Mesenchymal stem cell (in vitro differentiated cells and primary cell): Measurements from ENCODE around the gene RYR1.

Experiments
- DNase-seq: peaks from one replicate; pipeline ENCODE4 v3.0.0-alpha.2; 2013
- H2AFZ ChIP-seq: one replicate; pipeline ENCODE4 v1.6.1; 2013; ENCODE audit warnings: low read depth, mild to moderate bottlenecking, control low read depth, inconsistent platforms, low read length, moderate library complexity
- H2AK5ac ChIP-seq: 2 replicates; pipeline ENCODE4 v1.6.1; 2013; ENCODE audit warnings: low read length, moderate library complexity, mild to moderate bottlenecking, inconsistent platforms; ENCODE audit not compliant: severe bottlenecking
- H2BK120ac ChIP-seq: one replicate; pipeline ENCODE4 v1.6.1; 2013; ENCODE audit warnings: low read depth, mild to moderate bottlenecking, inconsistent platforms, low read length, moderate library complexity
- H2BK12ac ChIP-seq, 2 experiments: one replicate each; pipeline ENCODE4 v1.6.1; 2013; ENCODE audit warnings: inconsistent platforms in 2 of 2, low read length in 2 of 2, mild to moderate bottlenecking in 2 of 2, moderate library complexity in 2 of 2, control low read depth in 1 of 2
- H2BK15ac ChIP-seq: one replicate; pipeline ENCODE4 v1.6.1; 2013; ENCODE audit warnings: mild to moderate bottlenecking, low read depth, inconsistent platforms; ENCODE audit not compliant: poor library complexity, severe bottlenecking
- H2BK5ac ChIP-seq: 2 replicates; pipeline ENCODE4 v1.6.1; 2013; ENCODE audit warnings: low read depth, mild to moderate bottlenecking, low read length, control low read depth, inconsistent platforms; ENCODE audit not compliant: poor library complexity, severe bottlenecking
- H3K14ac ChIP-seq, 2 experiments: one replicate each; pipeline ENCODE4 v1.6.1; 2013; ENCODE audit warnings: inconsistent platforms in 2 of 2, low read length in 2 of 2, control low read depth in 1 of 2, mild to moderate bottlenecking in 1 of 2, moderate library complexity in 1 of 2
- H3K18ac ChIP-seq, 2 experiments: one replicate each; pipeline ENCODE4 v1.6.1; 2013; ENCODE audit warnings: inconsistent platforms in 2 of 2, low read length in 2 of 2, control low read depth in 1 of 2, low read depth in 1 of 2, mild to moderate bottlenecking in 1 of 2
- H3K23ac ChIP-seq, 2 experiments: one replicate each; pipeline ENCODE4 v1.6.1; 2013; ENCODE audit warnings: inconsistent platforms in 2 of 2, low read length in 2 of 2, mild to moderate bottlenecking in 2 of 2, moderate library complexity in 2 of 2, control low read depth in 1 of 2
- H3K27ac ChIP-seq: 2 replicates; pipeline ENCODE4 v1.5.1; 2013; ENCODE audit warnings: mild to moderate bottlenecking, moderate library complexity, low read length, control low read depth, inconsistent platforms; ENCODE audit not compliant: poor library complexity, severe bottlenecking
- H3K27me3 ChIP-seq, 2 experiments: 2 replicates each; pipeline versions ENCODE4 v1.6.1 to v1.7.0; 2013; ENCODE audit warnings: low read length in 2 of 2, mild to moderate bottlenecking in 2 of 2, moderate library complexity in 2 of 2, control low read depth in 1 of 2, inconsistent platforms in 1 of 2; ENCODE audit not compliant: control insufficient read depth in 1 of 2, insufficient read depth in 1 of 2
- H3K36me3 ChIP-seq, 2 experiments: 2 replicates each; pipeline versions ENCODE4 v1.6.1 to v1.7.0; 2013; ENCODE audit warnings: low read length in 2 of 2, control low read depth in 1 of 2, inconsistent platforms in 1 of 2, low read depth in 1 of 2, mild to moderate bottlenecking in 1 of 2; ENCODE audit not compliant: insufficient read depth in 2 of 2, control insufficient read depth in 1 of 2
- H3K4ac ChIP-seq, 2 experiments: one replicate each; pipeline ENCODE4 v1.6.1; 2013; ENCODE audit warnings: inconsistent platforms in 2 of 2, low read length in 2 of 2, mild to moderate bottlenecking in 2 of 2, moderate library complexity in 2 of 2, control low read depth in 1 of 2, low read depth in 1 of 2
- H3K4me1 ChIP-seq: 2 replicates; pipeline ENCODE4 v1.6.1; 2013; ENCODE audit warnings: low read depth, low read length, control low read depth; ENCODE audit not compliant: control insufficient read depth, insufficient read depth
- H3K4me2 ChIP-seq: 2 replicates; pipeline ENCODE4 v1.6.1; 2013; ENCODE audit warnings: low read length, mild to moderate bottlenecking, inconsistent platforms; ENCODE audit not compliant: poor library complexity, severe bottlenecking
- H3K4me3 ChIP-seq, 2 experiments: 2 replicates each; pipeline versions ENCODE4 v1.5.1 to v1.7.0; 2013; ENCODE audit warnings: low read length in 2 of 2, mild to moderate bottlenecking in 2 of 2, control low read depth in 1 of 2, low read depth in 1 of 2; ENCODE audit not compliant: insufficient read depth in 1 of 2
- H3K79me1 ChIP-seq: replicated peaks from 2 replicates; pipeline ENCODE4 v1.6.1; 2013; ENCODE audit warnings: mild to moderate bottlenecking, control low read depth, low read length, inconsistent platforms; ENCODE audit not compliant: poor library complexity, severe bottlenecking
- H3K9ac ChIP-seq: 2 replicates; pipeline ENCODE4 v1.7.0; 2013; ENCODE audit warnings: mild to moderate bottlenecking, low read length, moderate library complexity
- H3K9me3 ChIP-seq: 2 replicates; pipeline ENCODE4 v1.7.0; 2013; ENCODE audit warnings: mild to moderate bottlenecking, low read length; ENCODE audit not compliant: control insufficient read depth
- H4K8ac ChIP-seq: one replicate; pipeline ENCODE4 v1.6.1; 2013; ENCODE audit warnings: inconsistent platforms, mild to moderate bottlenecking, low read length, moderate library complexity
- H4K91ac ChIP-seq: one replicate; pipeline ENCODE4 v1.6.1; 2013; ENCODE audit warnings: mild to moderate bottlenecking, low read length, inconsistent platforms
- WGBS: methylation state at CpG from one replicate; pipeline ENCODE4 v1.1.7; 2013; ENCODE audit warnings: mixed read lengths; 5-methylcytosine and 5-hydroxymethylcytosine counted together

RYR1 gene

DNA sequence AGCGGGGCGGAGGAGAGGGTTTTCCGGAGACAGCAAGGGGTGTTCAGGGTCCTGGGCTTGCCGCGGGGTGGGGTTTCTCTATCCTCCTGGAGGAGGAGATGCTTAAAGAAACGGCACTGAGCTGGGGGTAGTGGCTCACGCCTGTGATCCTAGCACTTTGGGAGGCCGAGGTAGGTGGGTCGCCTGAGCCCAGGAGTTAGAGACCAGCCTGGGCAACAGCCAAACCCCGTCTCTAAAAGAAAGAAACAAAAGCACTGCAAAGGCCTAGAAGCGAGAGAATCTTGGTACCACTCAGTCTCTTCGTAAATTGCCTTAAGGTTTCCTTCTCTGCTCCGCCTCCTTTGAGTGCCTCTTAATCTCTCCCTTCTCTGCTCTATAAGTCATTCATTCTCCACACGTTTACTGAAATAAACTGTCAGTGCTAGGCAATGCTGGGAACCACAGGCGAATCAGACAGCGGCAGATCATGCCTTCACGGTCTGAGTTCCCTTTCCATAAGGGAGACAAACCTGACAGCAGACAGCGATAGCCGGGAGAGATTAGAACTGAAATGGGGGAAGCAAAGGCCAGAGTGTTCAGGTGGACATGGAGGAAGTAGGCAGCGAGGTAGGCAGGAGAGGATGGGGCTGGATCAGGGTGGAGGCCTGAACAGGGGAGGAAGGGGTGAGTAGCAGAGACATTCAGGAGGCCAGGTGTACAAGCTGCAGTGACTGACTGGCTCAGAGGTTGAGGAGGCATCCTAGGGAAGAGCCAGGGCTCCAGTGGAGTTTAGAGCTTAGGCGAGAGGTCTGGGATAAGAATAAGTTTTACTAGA lies 186.1 kb downstream of the RYR1 start:
- no peak overlapping the region for H2BK5ac ChIP-seq
- peaks cover 17% of the 10 kb centered on the region for H3K4me1 ChIP-seq
- 22% methylated on average over 20 of the region's 21 CpGs for WGBS
- peaks cover 31 to 39% of the 10 kb centered on the region in 2 experiments for H3K36me3 ChIP-seq
- peak overlapping the region; percentile 94 to 97 for H3K4me3 ChIP-seq
- H2AK5ac ChIP-seq: peak overlapping the region; percentile 30
- no peak for DNase-seq
- H4K91ac ChIP-seq: peak overlapping the region; percentile 64
- H3K27me3 ChIP-seq: no peaks in the 10 kb centered on the region
- H3K27ac ChIP-seq: peak overlapping the region; percentile 60
- no peak overlapping the region for H3K14ac ChIP-seq
- H2BK15ac ChIP-seq: no peak overlapping the region
- H3K18ac ChIP-seq: peak overlapping the region; percentile 81 to 92
- H2AFZ ChIP-seq: peak overlapping the region; percentile 54
- H3K9me3 ChIP-seq: no peaks in the 10 kb centered on the region
- peak overlapping the region; percentile 71 for H2BK120ac ChIP-seq
- H3K79me1 ChIP-seq: peaks cover 21% of the 10 kb centered on the region
- H2BK12ac ChIP-seq: peak overlapping the region in 1 of 2 experiments; percentile 7
- H3K23ac ChIP-seq: no peak overlapping the region
- peak overlapping the region; percentile 96 for H3K9ac ChIP-seq
- peak overlapping the region; percentile 64 to 94 for H3K4ac ChIP-seq
- peak overlapping the region; percentile 67 for H3K4me2 ChIP-seq
- peak overlapping the region; percentile 92 for H4K8ac ChIP-seq

DNA sequence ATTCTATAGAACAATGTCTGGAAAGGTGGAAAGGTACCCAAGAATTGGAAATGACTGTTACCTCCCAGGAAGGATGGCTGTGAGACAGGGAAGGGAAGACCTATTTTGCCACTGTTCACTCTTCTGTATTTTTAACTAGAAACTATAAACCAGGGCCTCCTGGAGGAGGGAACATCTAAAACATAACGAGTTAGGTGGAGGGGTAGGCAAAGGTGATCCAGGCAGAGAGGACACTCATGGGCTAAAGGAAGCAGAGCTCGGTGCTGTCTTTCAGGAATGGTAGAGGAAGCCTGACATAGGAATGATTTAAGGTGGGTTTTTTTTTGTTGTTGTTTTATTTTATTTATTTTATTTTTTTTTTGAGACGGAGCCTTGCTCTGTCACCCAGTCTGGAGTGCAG lies 191.3 kb downstream of the RYR1 start:
- Histone ChIP-seq H3K4ac (no peak overlapping the region), H3K36me3 (peaks cover 80 to 89% of the 10 kb centered on the region in 2 experiments), H2AK5ac (no peak overlapping the region), H3K23ac (no peak overlapping the region), H2BK15ac (no peak overlapping the region), H2BK5ac (no peak overlapping the region), H3K27me3 (no peaks in the 10 kb centered on the region), H3K4me1 (peaks cover 7% of the 10 kb centered on the region), H3K4me2 (no peak overlapping the region), H4K8ac (no peak overlapping the region), H2BK120ac (no peak overlapping the region), H2BK12ac (no peak overlapping the region), H3K9me3 (no peaks in the 10 kb centered on the region), H2AFZ (no peak overlapping the region), H3K4me3 (no peak overlapping the region), H3K18ac (no peak overlapping the region), H3K79me1 (peaks cover 41% of the 10 kb centered on the region), H3K14ac (no peak overlapping the region), H3K9ac (no peak overlapping the region), H3K27ac (no peak overlapping the region), H4K91ac (no peak overlapping the region)
- WGBS: 93% methylated on average over 3 of the region's 3 CpGs
- DNase-seq: no peak

DNA sequence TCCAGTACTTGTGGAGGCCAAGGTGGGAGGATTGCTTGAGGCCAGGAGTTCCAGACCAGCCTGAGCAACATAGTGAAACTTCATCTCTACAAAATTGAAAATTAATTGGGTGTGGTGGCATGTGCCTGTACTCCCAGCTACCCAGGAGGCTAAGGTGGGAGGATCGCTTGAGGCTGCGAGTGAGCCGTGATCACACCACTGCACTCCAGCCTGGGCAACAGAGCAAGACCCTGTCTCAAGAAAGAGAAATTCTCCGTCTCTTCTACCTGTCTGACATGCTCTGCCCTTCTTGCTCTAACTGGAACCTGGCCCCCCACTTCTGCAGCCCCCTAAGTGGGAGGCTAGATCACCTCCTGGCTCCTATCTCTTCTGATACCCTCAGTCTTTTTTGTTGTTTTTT lies 192.9 kb downstream of the RYR1 start:
- Histone ChIP-seq H2AFZ (no peak overlapping the region), H3K9ac (no peak overlapping the region), H4K91ac (no peak overlapping the region), H3K27me3 (no peaks in the 10 kb centered on the region), H3K4me2 (no peak overlapping the region), H2AK5ac (no peak overlapping the region), H2BK5ac (no peak overlapping the region), H2BK15ac (no peak overlapping the region), H2BK120ac (no peak overlapping the region), H3K4me3 (no peak overlapping the region), H3K4me1 (no peaks in the 10 kb centered on the region), H3K4ac (no peak overlapping the region), H3K27ac (no peak overlapping the region), H4K8ac (no peak overlapping the region), H3K14ac (no peak overlapping the region), H3K36me3 (peaks cover 78 to 84% of the 10 kb centered on the region in 2 experiments), H3K9me3 (no peaks in the 10 kb centered on the region), H2BK12ac (no peak overlapping the region), H3K18ac (no peak overlapping the region), H3K23ac (no peak overlapping the region), H3K79me1 (peaks cover 32% of the 10 kb centered on the region)
- whole genome bisulfite sequencing: 93% methylated on average over 4 of the region's 4 CpGs
- no peak for DNase-seq

- H2BK12ac ChIP-seq: no peak overlapping the region
- no peak overlapping the region for H2AK5ac ChIP-seq
- peaks cover 5% of the 10 kb centered on the region for H3K4me1 ChIP-seq
- H2AFZ ChIP-seq: no peak overlapping the region
- no peak overlapping the region for H3K14ac ChIP-seq
- no peaks in the 10 kb centered on the region for H3K27me3 ChIP-seq
- no peaks in the 10 kb centered on the region for H3K9me3 ChIP-seq
- H3K18ac ChIP-seq: no peak overlapping the region
- H3K9ac ChIP-seq: no peak overlapping the region
- no peak overlapping the region for H4K91ac ChIP-seq
- H2BK15ac ChIP-seq: no peak overlapping the region
- WGBS: 98% methylated on average over 6 of the region's 6 CpGs
- no peak overlapping the region for H2BK120ac ChIP-seq
- no peak overlapping the region for H3K4me3 ChIP-seq
- H3K79me1 ChIP-seq: peaks cover 28% of the 10 kb centered on the region
- H3K4me2 ChIP-seq: no peak overlapping the region
- DNase-seq: no peak
- H3K23ac ChIP-seq: no peak overlapping the region
- H3K36me3 ChIP-seq: peaks cover 73 to 74% of the 10 kb centered on the region in 2 experiments
- H2BK5ac ChIP-seq: no peak overlapping the region
- no peak overlapping the region for H3K4ac ChIP-seq
- H3K27ac ChIP-seq: no peak overlapping the region
- no peak overlapping the region for H4K8ac ChIP-seq
These were observed 196.1 kb downstream of the RYR1 start for GRCh38 chr19:38629568-38629967.
